ENCODE results near the gene ENKUR.
"Not testable (repeated sequence)": the region's sequence is repeated elsewhere in the genome, so short reads cannot be mapped to it uniquely, and the experiment has no call there.

The ENKUR gene

DNA sequence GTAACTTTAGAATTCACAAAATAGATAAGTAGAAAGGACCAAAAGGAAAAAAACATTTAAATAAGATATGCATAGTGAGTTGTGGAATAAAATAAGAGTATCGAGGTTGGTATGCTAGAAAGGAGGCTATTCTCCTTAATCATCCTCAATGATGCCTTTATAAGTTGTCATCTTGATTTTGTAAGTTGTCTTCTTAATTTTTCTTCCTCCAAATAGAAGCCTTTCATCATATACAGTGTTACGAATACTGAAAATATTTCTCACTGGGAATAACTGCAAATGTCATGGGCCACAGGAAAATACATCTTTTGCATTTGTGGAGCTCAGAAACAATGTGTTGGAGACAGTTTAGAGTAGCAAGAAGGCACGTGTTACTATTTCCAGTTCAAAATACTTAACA lies 32.0 kb downstream of the ENKUR start:
- Histone ChIP-seq H3K4me3 (ENCODE audit: low read length) (no peak overlapping the region), H3K27me3 (ENCODE audit: control insufficient read depth, insufficient read depth, low read length) (no peaks in the 10 kb centered on the region), H3K27ac (ENCODE audit: low read depth, low read length) (no peak overlapping the region), H3K36me3 (ENCODE audit: control insufficient read depth, insufficient read depth, low read length) (no peaks in the 10 kb centered on the region), H3K9ac (ENCODE audit: low read length) (no peak overlapping the region), H3K4me1 (ENCODE audit: control insufficient read depth, insufficient read depth, low read length) (peaks cover 1% of the 10 kb centered on the region)

DNA sequence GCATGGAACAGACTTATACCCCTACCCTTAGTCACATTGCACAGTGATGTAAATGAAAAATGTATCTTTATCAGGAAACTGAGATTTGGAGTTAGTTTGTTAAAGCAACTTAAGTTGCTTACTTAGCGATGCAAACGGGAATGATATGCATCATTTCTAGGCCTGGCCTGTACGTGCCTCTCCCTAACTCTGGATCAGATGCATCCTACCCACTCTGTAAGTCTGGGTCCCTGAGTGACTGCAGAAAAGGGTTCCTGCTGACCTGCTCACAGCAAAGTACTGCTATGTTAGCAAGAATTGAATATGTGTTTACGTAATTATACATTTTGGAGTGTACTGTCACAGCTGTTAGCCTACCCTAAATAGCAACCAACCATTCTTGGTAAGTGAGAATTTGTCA lies 32.8 kb downstream of the ENKUR start:
- H3K4me3 ChIP-seq (ENCODE audit: low read length), result no peak overlapping the region
- no peak overlapping the region for H3K27ac ChIP-seq (ENCODE audit: low read depth, low read length)
- H3K36me3 ChIP-seq (ENCODE audit: control insufficient read depth, insufficient read depth, low read length), result no peaks in the 10 kb centered on the region
- H3K4me1 ChIP-seq (ENCODE audit: control insufficient read depth, insufficient read depth, low read length), result no peaks in the 10 kb centered on the region
- H3K27me3 ChIP-seq (ENCODE audit: control insufficient read depth, insufficient read depth, low read length), result no peaks in the 10 kb centered on the region
- H3K9ac ChIP-seq (ENCODE audit: low read length), result no peak overlapping the region

DNA sequence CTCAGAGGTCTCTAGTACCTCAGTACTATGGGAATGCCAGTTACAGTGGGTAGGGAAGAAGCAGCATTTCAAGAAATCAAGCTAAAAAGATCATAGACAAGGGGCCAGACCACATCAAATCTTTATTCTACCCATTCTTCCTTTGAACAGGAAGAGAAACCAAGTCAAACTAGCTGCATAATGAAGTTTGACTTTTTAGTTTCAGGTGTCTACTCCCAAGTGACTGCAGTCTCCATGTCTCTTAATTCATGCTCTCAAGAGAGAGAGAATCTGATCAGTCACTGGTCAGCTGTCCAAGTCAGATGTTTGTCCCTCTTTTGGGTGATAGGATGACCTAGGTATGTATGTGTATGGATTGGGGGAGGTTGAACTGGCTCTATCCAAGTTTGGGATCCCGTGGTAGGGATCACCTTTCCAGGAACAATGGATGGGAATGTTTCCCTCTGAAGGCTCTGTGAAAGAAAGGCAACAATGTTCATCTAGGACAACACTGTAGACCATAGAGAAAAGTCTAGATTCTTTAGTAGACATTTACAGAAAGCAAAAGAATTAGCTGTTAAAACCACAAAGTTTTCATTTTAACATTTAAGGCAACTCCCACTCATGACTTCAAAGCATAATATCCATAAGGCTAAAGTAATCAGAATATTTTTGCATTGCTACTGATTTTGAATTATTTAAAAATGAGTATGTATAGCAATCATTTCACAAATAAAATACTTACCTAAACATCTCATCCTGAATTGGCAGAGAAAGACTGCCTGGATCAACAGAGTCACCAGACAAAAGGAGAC lies 33.4 kb downstream of the ENKUR start:
- Histone ChIP-seq H3K9ac (ENCODE audit: low read length) (no peak overlapping the region), H3K36me3 (ENCODE audit: control insufficient read depth, insufficient read depth, low read length) (no peaks in the 10 kb centered on the region), H3K4me3 (ENCODE audit: low read length) (no peak overlapping the region), H3K4me1 (ENCODE audit: control insufficient read depth, insufficient read depth, low read length) (no peaks in the 10 kb centered on the region), H3K27ac (ENCODE audit: low read depth, low read length) (no peak overlapping the region), H3K27me3 (ENCODE audit: control insufficient read depth, insufficient read depth, low read length) (no peaks in the 10 kb centered on the region)

DNA sequence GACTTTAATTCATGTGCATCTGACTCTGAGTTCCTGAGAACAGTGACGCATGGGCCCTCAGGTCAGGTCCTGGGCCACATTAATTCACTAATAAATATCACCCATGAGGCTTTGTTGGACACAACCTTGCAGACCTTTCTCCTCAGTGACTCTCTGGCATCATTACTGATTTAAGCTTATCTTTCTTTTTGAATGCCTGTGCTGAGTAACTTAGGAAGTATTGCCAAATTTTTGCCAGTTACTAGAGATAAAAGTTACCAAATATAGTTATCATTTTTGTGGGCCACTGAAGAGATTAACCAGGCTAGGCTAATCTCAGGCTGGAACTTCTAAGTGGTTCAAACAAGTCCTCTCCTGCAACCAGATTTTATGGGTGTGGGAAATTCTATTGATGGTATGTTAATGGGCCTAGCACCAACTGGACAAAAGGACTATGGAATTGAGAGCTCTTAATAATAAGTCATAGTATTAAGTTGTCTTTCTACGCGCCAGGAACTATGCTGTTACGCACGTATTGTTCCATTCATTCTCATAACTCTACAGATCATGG lies 34.7 kb downstream of the ENKUR start:
- Histone ChIP-seq H3K27me3 (ENCODE audit: control insufficient read depth, insufficient read depth, low read length) (no peaks in the 10 kb centered on the region), H3K27ac (ENCODE audit: low read depth, low read length) (no peak overlapping the region), H3K4me1 (ENCODE audit: control insufficient read depth, insufficient read depth, low read length) (no peaks in the 10 kb centered on the region), H3K4me3 (ENCODE audit: low read length) (no peak overlapping the region), H3K36me3 (ENCODE audit: control insufficient read depth, insufficient read depth, low read length) (no peaks in the 10 kb centered on the region), H3K9ac (ENCODE audit: low read length) (no peak overlapping the region)

DNA sequence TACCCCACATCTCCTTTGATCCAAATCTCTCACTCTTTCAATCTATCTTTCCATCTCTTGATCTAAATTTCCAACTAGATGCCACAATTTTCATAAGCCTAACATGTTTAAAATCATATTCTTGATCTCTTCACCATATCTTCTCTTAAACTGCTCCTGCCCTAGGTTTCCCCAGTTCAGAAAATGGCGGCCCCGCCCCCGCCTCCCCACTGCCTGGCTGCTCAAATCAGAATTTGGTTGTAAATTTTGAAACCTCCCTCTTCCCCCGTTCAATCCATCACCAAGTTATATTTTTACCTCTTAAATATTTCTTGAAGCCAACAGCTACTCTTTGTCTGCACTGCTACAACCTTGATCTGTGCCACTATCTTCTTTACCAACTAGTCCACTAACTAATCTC lies 36.3 kb downstream of the ENKUR start:
- Histone ChIP-seq H3K27ac (ENCODE audit: low read depth, low read length) (no peak overlapping the region), H3K4me1 (ENCODE audit: control insufficient read depth, insufficient read depth, low read length) (no peaks in the 10 kb centered on the region), H3K36me3 (ENCODE audit: control insufficient read depth, insufficient read depth, low read length) (no peaks in the 10 kb centered on the region), H3K27me3 (ENCODE audit: control insufficient read depth, insufficient read depth, low read length) (no peaks in the 10 kb centered on the region), H3K9ac (ENCODE audit: low read length) (no peak overlapping the region), H3K4me3 (ENCODE audit: low read length) (no peak overlapping the region)

DNA sequence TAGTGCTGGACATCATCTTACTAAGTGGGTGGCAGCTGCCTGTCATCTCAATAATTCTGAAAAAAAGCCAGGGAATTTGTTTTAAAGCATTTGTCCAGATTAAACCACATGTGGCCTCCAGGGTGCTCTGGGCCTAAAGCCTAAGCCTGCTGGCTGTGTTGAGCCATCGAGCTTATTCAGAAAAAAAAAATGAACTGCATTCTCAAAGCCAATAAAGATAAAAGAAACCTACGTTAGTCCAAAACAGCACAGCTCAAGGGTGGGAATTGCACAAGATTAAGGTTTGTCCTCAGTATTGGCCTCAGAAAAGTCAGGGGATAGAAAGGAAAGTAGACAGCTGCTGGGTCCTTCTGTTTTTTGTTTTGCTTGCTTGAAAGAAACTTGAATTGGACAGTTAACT lies 41.0 kb downstream of the ENKUR start:
- no peak overlapping the region for H3K9ac ChIP-seq (ENCODE audit: low read length)
- H3K27me3 ChIP-seq (ENCODE audit: control insufficient read depth, insufficient read depth, low read length), result no peaks in the 10 kb centered on the region
- no peaks in the 10 kb centered on the region for H3K36me3 ChIP-seq (ENCODE audit: control insufficient read depth, insufficient read depth, low read length)
- H3K4me1 ChIP-seq (ENCODE audit: control insufficient read depth, insufficient read depth, low read length), result no peaks in the 10 kb centered on the region
- no peak overlapping the region for H3K4me3 ChIP-seq (ENCODE audit: low read length)
- no peak overlapping the region for H3K27ac ChIP-seq (ENCODE audit: low read depth, low read length)

DNA sequence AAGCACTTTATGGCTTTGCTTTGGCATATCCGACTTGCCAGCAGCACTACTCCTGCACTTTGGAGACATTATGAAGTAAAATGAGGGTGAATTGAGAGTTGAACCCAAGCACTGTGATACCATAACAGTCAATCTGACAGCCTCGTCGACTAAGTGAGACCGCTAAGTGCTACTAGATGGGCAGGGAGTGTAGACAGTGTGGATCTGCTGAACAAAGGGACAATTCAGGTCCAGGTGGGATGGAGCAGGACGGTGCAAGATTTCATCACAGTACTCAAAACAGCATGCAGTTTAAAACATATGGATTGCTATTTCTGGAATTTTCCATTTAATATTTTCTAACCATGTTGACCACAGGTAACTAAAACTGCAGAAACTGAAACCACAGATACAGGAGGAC lies 42.8 kb downstream of the ENKUR start:
- Histone ChIP-seq H3K4me1 (ENCODE audit: control insufficient read depth, insufficient read depth, low read length) (no peaks in the 10 kb centered on the region), H3K9ac (ENCODE audit: low read length) (no peak overlapping the region)

DNA sequence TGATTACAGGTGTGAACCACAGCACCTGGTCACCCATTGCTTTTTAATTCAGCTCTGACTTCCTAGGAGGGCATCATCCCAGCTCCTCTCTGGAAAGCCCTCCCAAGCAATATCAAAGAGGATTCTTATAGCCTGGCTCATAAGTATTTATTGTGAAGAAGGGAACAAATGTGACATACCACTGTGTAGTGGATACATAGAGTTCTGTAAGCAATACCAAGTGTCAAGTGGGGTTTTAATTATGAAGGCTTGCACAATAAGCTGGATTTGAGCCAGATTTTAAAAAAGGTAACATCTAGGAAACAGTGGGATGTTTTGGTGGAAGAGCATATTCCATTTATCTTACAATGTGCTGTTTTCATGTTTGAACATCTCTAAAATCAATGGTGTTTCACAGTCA lies 44.6 kb downstream of the ENKUR start:
- no peaks in the 10 kb centered on the region for H3K36me3 ChIP-seq (ENCODE audit: control insufficient read depth, insufficient read depth, low read length)
- H3K4me3 ChIP-seq (ENCODE audit: low read length), result no peak overlapping the region
- no peak overlapping the region for H3K27ac ChIP-seq (ENCODE audit: low read depth, low read length)
- no peaks in the 10 kb centered on the region for H3K27me3 ChIP-seq (ENCODE audit: control insufficient read depth, insufficient read depth, low read length)
- no peaks in the 10 kb centered on the region for H3K4me1 ChIP-seq (ENCODE audit: control insufficient read depth, insufficient read depth, low read length)
- no peak overlapping the region for H3K9ac ChIP-seq (ENCODE audit: low read length)

More for the DNA sequence above, 42.8 kb downstream of the ENKUR start:
- H3K27ac ChIP-seq (ENCODE audit: low read depth, low read length), result no peak overlapping the region
- no peaks in the 10 kb centered on the region for H3K27me3 ChIP-seq (ENCODE audit: control insufficient read depth, insufficient read depth, low read length)
- H3K4me3 ChIP-seq (ENCODE audit: low read length), result no peak overlapping the region
- no peaks in the 10 kb centered on the region for H3K36me3 ChIP-seq (ENCODE audit: control insufficient read depth, insufficient read depth, low read length)

DNA sequence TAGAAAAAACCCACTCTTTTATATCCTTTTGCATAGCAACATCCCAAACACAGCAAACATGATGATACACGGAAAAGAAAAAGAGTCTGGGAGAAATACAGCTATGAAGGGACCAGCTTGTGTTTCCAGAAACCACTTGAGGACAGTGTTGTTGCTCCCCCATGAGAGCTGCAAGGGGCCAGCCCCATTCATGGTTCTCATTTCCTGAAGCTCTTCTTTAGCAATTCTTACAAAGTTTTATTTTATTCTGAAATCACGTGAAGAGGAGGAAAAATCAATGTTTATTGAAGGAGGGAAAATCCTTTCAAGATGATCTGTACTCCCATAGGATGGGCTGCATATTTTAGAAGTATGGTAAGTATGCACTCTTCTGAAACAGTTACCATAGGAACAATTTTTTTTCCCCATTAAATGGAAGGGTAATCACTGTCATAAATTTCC lies 46.1 kb downstream of the ENKUR start:
- Histone ChIP-seq H3K27ac (ENCODE audit: low read depth, low read length) (no peak overlapping the region), H3K4me1 (ENCODE audit: control insufficient read depth, insufficient read depth, low read length) (no peaks in the 10 kb centered on the region), H3K9ac (ENCODE audit: low read length) (no peak overlapping the region)

DNA sequence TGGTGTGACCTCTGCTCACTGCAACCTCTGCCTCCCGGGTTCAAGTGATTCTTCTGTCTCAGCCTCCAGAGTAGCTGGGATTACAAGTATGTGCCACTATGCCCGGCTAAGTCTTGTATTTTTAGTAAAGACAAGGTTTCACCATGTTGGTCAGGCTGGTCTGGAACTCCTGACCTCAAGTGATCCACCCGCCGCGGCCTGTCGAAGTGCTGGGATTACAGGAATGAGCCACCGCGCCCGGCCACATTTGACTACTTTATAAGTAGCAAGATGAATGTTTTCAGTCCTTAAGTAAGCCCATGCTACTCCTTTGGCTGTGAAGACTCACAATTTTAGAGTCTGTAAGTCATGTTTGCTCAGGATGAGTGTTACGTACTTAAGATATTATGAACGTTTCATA lies 47.0 kb downstream of the ENKUR start:
- not testable (repeated sequence) for H3K4me1 ChIP-seq (ENCODE audit: control insufficient read depth, insufficient read depth, low read length); H3K9ac ChIP-seq (ENCODE audit: low read length); H3K36me3 ChIP-seq (ENCODE audit: control insufficient read depth, insufficient read depth, low read length); H3K27ac ChIP-seq (ENCODE audit: low read depth, low read length); H3K27me3 ChIP-seq (ENCODE audit: control insufficient read depth, insufficient read depth, low read length); H3K4me3 ChIP-seq (ENCODE audit: low read length)

More for the DNA sequence above, 46.1 kb downstream of the ENKUR start:
- Histone ChIP-seq H3K36me3 (ENCODE audit: control insufficient read depth, insufficient read depth, low read length) (no peaks in the 10 kb centered on the region), H3K4me3 (ENCODE audit: low read length) (no peak overlapping the region), H3K27me3 (ENCODE audit: control insufficient read depth, insufficient read depth, low read length) (no peaks in the 10 kb centered on the region)

DNA sequence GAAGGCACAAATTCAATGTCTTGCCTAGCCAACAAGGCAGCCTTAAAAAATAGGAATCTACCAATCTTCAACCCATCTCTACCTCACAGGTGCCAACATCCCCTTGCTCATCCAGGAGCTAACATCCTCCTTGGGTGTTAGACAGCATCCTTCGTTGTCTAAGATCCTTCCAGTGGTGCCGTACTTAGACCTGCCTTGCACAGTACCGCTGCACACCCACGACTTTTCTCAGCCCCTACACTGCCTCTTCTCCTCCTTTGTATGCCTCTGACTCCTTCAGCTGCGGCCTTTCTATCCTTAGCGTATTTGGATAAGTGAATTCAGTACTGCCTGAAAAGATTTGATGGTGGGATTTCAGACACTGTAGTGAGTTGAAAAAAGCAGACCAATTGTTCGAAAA lies 47.6 kb downstream of the ENKUR start:
- Histone ChIP-seq H3K27me3 (ENCODE audit: control insufficient read depth, insufficient read depth, low read length) (no peaks in the 10 kb centered on the region), H3K4me1 (ENCODE audit: control insufficient read depth, insufficient read depth, low read length) (no peaks in the 10 kb centered on the region), H3K36me3 (ENCODE audit: control insufficient read depth, insufficient read depth, low read length) (no peaks in the 10 kb centered on the region), H3K27ac (ENCODE audit: low read depth, low read length) (no peak overlapping the region), H3K4me3 (ENCODE audit: low read length) (no peak overlapping the region), H3K9ac (ENCODE audit: low read length) (no peak overlapping the region)

DNA sequence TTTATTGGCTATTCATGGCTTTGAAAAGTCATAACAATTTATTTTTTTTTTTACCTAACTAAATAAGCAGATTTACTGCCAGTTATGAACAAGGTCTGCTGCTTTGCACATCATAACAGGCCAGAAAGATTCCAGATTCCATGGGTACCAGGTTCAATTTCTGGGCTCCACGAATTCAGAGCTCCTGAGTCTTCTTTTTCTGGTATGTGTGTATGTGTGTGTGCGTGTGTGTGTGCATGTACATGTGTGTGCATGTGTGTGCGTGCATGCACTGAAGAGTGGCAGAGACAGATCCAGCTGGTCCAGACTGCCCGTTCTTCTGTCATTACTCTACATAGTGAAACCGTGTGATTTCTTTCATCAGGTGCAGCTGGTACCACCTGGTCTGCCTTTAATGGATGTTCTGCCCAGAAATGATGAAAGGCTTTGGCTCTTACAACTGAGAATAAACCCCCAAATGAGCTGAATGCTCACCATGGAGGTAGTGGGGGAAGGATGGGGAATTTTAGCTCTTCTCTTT lies 48.9 kb downstream of the ENKUR start:
- Histone ChIP-seq H3K4me3 (ENCODE audit: low read length) (no peak overlapping the region), H3K36me3 (ENCODE audit: control insufficient read depth, insufficient read depth, low read length) (no peaks in the 10 kb centered on the region), H3K4me1 (ENCODE audit: control insufficient read depth, insufficient read depth, low read length) (no peaks in the 10 kb centered on the region), H3K27ac (ENCODE audit: low read depth, low read length) (no peak overlapping the region), H3K27me3 (ENCODE audit: control insufficient read depth, insufficient read depth, low read length) (no peaks in the 10 kb centered on the region), H3K9ac (ENCODE audit: low read length) (no peak overlapping the region)

DNA sequence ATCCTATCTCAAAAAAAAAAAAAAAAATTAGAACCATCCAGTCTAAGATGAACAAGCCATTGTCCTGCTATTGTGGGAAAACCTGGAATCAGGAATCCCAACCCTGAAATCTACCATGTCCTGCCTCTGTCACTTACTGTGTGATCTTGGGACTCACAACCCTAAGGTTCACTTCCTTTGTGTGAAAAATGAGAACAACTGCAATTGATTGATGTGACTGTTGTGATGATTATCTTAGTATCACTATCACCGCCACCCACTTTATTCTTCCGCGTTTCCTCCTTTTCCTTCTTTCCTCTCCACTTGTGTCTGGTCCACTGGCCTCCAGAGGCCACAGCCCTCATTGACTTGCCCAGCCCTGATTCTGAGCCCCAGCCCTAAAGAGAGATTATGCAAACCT lies 50.9 kb downstream of the ENKUR start:
- no peak overlapping the region for H3K27ac ChIP-seq (ENCODE audit: low read depth, low read length)

More for the DNA sequence above, 50.9 kb downstream of the ENKUR start:
- no peak overlapping the region for H3K9ac ChIP-seq (ENCODE audit: low read length)
- H3K4me3 ChIP-seq (ENCODE audit: low read length), result no peak overlapping the region
- no peaks in the 10 kb centered on the region for H3K36me3 ChIP-seq (ENCODE audit: control insufficient read depth, insufficient read depth, low read length)
- no peaks in the 10 kb centered on the region for H3K4me1 ChIP-seq (ENCODE audit: control insufficient read depth, insufficient read depth, low read length)
- H3K27me3 ChIP-seq (ENCODE audit: control insufficient read depth, insufficient read depth, low read length), result no peaks in the 10 kb centered on the region
